Measurements from ENCODE around the gene TICAM2.
A peak's percentile ranks its signal among the peaks of the same experiment; 100 is the strongest.

The TICAM2 gene

GRCh38 chr5:115607935-115608334 lies 5.7 kb upstream of the TICAM2 start:
- no peak for DNase-seq (ENCODE audit: low read depth)

GRCh38 chr5:115605436-115605835 lies 3.2 kb upstream of the TICAM2 start:
- DNase-seq (ENCODE audit: low read depth) = no peak

GRCh38 chr5:115602591-115603125 lies 379 bp upstream of the TICAM2 start:
- no peak for DNase-seq (ENCODE audit: low read depth)

- DNase-seq (ENCODE audit: low read depth) = peak; percentile 20
Observed at GRCh38 chr5:115600766-115601165, 1.5 kb downstream of the TICAM2 start.

GRCh38 chr5:115599924-115600323 lies 2.4 kb downstream of the TICAM2 start:
- DNase-seq (ENCODE audit: low read depth) = no peak

- peak; percentile 64 for DNase-seq (ENCODE audit: low read depth)
Observed at GRCh38 chr5:115599502-115599901, 2.8 kb downstream of the TICAM2 start.

- DNase-seq (ENCODE audit: low read depth) = no peak
Observed at GRCh38 chr5:115594128-115595047, 7.9 kb downstream of the TICAM2 start.

- DNase-seq (ENCODE audit: low read depth) = no peak
Observed at GRCh38 chr5:115589043-115589442, 13.2 kb downstream of the TICAM2 start.

- DNase-seq (ENCODE audit: low read depth) = no peak
Observed at GRCh38 chr5:115588640-115589039, 13.6 kb downstream of the TICAM2 start.

- DNase-seq (ENCODE audit: low read depth) = peak; percentile 56
Observed at GRCh38 chr5:115586525-115587146, 15.6 kb downstream of the TICAM2 start.

- no peak for DNase-seq (ENCODE audit: low read depth)
Observed at GRCh38 chr5:115585265-115585664, 17.0 kb downstream of the TICAM2 start.

- DNase-seq (ENCODE audit: low read depth) = no peak
Observed at GRCh38 chr5:115584501-115584900, 17.8 kb downstream of the TICAM2 start.

- DNase-seq (ENCODE audit: low read depth) = peak; percentile 66
Observed at GRCh38 chr5:115583474-115583873, 18.8 kb downstream of the TICAM2 start.

- no peak for DNase-seq (ENCODE audit: low read depth)
Observed at GRCh38 chr5:115580941-115581340, 21.3 kb downstream of the TICAM2 start.

GRCh38 chr5:115579747-115580173 lies 22.5 kb downstream of the TICAM2 start:
- no peak for DNase-seq (ENCODE audit: low read depth)

GRCh38 chr5:115579216-115579615 lies 23.1 kb downstream of the TICAM2 start:
- no peak for DNase-seq (ENCODE audit: low read depth)

- DNase-seq (ENCODE audit: low read depth) = no peak
Observed at GRCh38 chr5:115578657-115579056, 23.6 kb downstream of the TICAM2 start.

- no peak for DNase-seq (ENCODE audit: low read depth)
Observed at GRCh38 chr5:115577741-115578140, 24.5 kb downstream of the TICAM2 start.

- DNase-seq (ENCODE audit: low read depth) = peak; percentile 35
Observed at GRCh38 chr5:115577329-115577728, 24.9 kb downstream of the TICAM2 start.

- DNase-seq (ENCODE audit: low read depth) = no peak
Observed at GRCh38 chr5:115575167-115576070, 26.9 kb downstream of the TICAM2 start.

GRCh38 chr5:115573133-115573532 lies 29.1 kb downstream of the TICAM2 start:
- peak; percentile 38 for DNase-seq (ENCODE audit: low read depth)

GRCh38 chr5:115571441-115571878 lies 30.8 kb downstream of the TICAM2 start:
- DNase-seq (ENCODE audit: low read depth) = no peak

Data from fibroblast of gingiva (primary cell).